ENCODE measurements around the gene ROR1.

GRCh38 chr1:63728611-63729226 is 45.1 kb upstream of the ROR1 start:
- TF ChIP-seq CTCF (IDR thresholded peaks at IDR 0.05) (no peak), POLR2A (IDR thresholded peaks at IDR 0.05) (no peak)
